NCI-H2107 (cell line): ENCODE data around the gene CD48.
"Not testable (repeated sequence)": the region's sequence is repeated elsewhere in the genome, so short reads cannot be mapped to it uniquely, and the experiment has no call there.

Experiments used
- DNase-seq: peaks from one replicate; lab custom pipeline; 2025; lab: John Stamatoyannopoulos, UW

CD48 gene

GRCh38 chr1:160713161-160713560 lies 1.5 kb upstream of the CD48 start:
- DNase-seq: no peak

- not testable (repeated sequence) for DNase-seq
These were observed 981 bp upstream of the CD48 start for GRCh38 chr1:160712525-160713080.

- no peak for DNase-seq
These were observed 383 bp downstream of the CD48 start for GRCh38 chr1:160711276-160711601.

DNA sequence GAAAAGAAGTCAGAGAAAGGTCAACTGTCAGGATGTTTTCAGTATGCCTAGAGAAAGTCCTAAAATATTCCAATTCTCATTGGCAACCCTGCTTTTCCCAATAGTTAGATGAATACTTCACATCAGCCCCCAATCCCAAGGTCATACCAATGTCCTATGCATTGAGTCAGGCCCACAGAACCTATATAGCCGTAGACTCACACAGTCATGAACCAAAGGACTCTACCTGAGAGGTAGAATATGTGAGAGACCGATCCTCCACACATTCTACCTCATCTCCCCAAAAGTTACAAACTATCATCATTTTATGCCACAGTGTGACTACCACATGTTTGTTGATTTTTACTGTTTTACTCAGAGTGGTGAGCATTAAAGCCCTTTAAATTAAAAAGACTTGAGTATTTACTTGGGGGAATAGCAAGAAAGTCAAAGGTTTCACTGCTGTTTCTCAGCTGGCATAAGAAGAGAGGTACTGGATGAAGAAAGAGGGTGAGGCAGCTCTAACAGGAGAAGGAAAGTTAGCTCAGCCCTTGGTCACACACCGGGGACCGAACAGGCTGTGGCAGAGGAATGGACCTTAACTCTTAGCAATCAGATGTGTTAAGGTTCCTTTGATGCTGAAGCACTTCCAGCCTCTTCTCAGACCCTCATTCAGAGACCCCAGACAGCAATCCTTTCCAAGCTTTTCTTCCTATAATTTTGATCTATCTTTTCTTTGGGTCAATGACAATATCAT lies 937 bp downstream of the CD48 start:
- no peak for DNase-seq

GRCh38 chr1:160709715-160710114 lies 1.9 kb downstream of the CD48 start:
- no peak for DNase-seq

- no peak for DNase-seq
These were observed 2.8 kb downstream of the CD48 start for GRCh38 chr1:160708801-160709200.

DNA sequence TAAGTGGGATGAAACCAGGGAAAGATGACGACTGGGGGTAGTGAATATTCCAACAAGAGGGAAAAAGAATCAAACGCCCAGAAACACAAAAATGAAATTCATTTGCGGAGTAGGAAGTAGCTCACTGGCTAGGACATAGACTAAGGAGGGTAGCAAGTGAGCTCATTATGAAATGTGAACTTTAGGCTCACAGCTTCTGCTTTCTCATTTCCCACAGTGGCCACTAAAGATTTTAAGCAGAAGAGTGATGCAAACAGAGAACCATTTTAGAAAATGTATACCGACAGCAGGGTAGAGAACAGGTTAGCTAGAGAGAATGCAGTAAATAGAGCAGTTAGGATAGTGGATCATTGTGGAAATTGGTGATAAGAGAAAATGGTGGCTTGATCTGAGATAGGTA lies 3.5 kb downstream of the CD48 start:
- DNase-seq: no peak

- no peak for DNase-seq
These were observed 4.2 kb downstream of the CD48 start for GRCh38 chr1:160707236-160708064.

- DNase-seq: no peak
These were observed 4.9 kb downstream of the CD48 start for GRCh38 chr1:160706526-160707235.

GRCh38 chr1:160705742-160706141 lies 5.9 kb downstream of the CD48 start:
- no peak for DNase-seq

GRCh38 chr1:160705212-160705621 lies 6.4 kb downstream of the CD48 start:
- DNase-seq: not testable (repeated sequence)

GRCh38 chr1:160704250-160704649 lies 7.4 kb downstream of the CD48 start:
- DNase-seq: no peak

- DNase-seq: no peak
These were observed 9.5 kb downstream of the CD48 start for GRCh38 chr1:160702100-160702499.

DNA sequence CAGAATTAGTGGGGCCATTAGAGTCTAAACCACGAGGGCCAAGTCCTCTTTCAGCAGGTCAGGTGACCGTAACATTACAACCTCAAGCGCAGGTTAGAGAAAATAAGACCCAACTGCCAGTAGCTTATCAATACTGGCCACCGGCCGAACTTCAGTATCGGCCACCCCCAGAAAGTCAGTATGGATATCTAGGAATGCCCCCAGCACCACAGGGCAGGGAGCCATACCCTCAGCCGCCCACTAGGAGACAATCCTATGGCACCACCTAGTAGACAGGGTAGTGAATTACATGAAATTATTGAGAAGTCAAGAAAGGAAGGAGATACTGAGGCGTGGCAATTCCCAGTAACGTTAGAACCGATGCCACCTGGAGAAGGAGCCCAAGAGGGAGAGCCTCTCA lies 19.2 kb downstream of the CD48 start:
- DNase-seq: not testable (repeated sequence)

DNA sequence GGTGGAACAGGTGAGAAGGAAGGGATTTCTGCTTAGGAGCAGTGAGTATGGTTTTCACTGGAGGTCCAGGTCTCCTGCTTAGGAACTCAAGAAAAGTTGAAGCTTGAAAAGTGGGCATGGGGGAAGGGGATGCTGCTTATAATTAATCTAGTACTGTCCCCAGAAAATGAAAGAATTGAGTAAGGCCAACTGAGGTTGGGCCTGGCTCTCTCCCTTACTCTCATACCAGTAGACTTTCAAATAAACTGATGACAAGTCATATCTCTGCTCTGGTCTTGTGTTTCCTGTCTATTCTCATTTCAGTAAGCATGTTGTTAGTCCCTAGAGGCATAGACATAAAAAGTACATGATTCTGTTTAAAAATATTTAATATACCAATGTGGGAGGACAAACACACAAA lies 26.4 kb downstream of the CD48 start:
- DNase-seq: no peak

GRCh38 chr1:160682983-160683865 lies 28.4 kb downstream of the CD48 start:
- no peak for DNase-seq

GRCh38 chr1:160681891-160682140 lies 29.8 kb downstream of the CD48 start:
- DNase-seq: no peak

- DNase-seq: peak; percentile 29
These were observed 30.3 kb downstream of the CD48 start for GRCh38 chr1:160681066-160681890.

- no peak for DNase-seq
These were observed 31.2 kb downstream of the CD48 start for GRCh38 chr1:160680399-160680798.

GRCh38 chr1:160679893-160680292 lies 31.7 kb downstream of the CD48 start:
- no peak for DNase-seq
